A549 (cell line): Measurements from ENCODE around the gene AFDN. TPM values are rescaled to one million over a fixed set of nuclear protein-coding genes. Genes with fewer than 3 reads are reported as not detected.

Experiments
- ATAC-seq, 2 experiments: fragments of 200-7000 bp in 1 of 2; fragments of >200 bp in 1 of 2; cut with Nextera tagmentation in 1 of 2; cut with Tn5 transposase in 1 of 2; 3 replicates each; pipeline versions ENCODE4 v1.8.0 to v1.9.1; 2018 to 2020; ENCODE audit warnings: mild to moderate bottlenecking in 1 of 2, moderate library complexity in 1 of 2
- CTCF ChIA-PET: fragments of 300-600 bp; sonication (Branson Sonifier 250); formaldehyde crosslinking; extraction: SDS; loops from one replicate; lab custom pipeline; 2021; ENCODE audit warnings: antibody characterized with exemption, inconsistent platforms; lab: Yijun Ruan, JAX
- POLR2A ChIA-PET: fragments of 350-600 bp; formaldehyde crosslinking; extraction: SDS; loops from one replicate; lab custom pipeline; 2021; ENCODE audit warnings: antibody characterized with exemption, inconsistent platforms; lab: Yijun Ruan, JAX
- DNase-seq, 2 experiments: peaks; one replicate each; pipeline versions ENCODE4 v3.0.0 to v3.0.0-alpha.2; 2011 to 2016; ENCODE audit warnings: low read depth in 1 of 2, low spot score in 1 of 2
- FAIRE-seq: peaks from 2 replicates; lab custom pipeline; 2011; peaks lifted over from hg19 to GRCh38; lab: Jason Lieb, UNC
- H3K27ac ChIP-seq, 2 experiments: fragments of >200 bp; sonication (Bioruptor Twin); formaldehyde crosslinking; 3 replicates each; pipeline ENCODE4 v1.5.1; 2016 to 2017
- H3K4me1 ChIP-seq: fragments of >200 bp; sonication (Bioruptor Twin); formaldehyde crosslinking; 3 replicates; pipeline ENCODE4 v1.6.1; 2016
- H3K4me2 ChIP-seq: fragments of >200 bp; sonication (Bioruptor Twin); formaldehyde crosslinking; 3 replicates; pipeline ENCODE4 v1.6.1; 2016
- H3K4me3 ChIP-seq: fragments of >200 bp; sonication (Bioruptor Twin); formaldehyde crosslinking; 3 replicates; pipeline ENCODE4 v1.5.1; 2016
- H3K9me3 ChIP-seq: fragments of >200 bp; sonication (Bioruptor Twin); formaldehyde crosslinking; 3 replicates; pipeline ENCODE4 v1.6.1; 2016
- CHD4 ChIP-seq: fragments of 200-600 bp; sonication (generic); IDR thresholded peaks from 2 replicates; pipeline ENCODE4 v1.6.1; 2016; ENCODE audit warnings: antibody characterized with exemption, mild to moderate bottlenecking, borderline replicate concordance
- EP300 ChIP-seq, 2 experiments: fragments of >200 bp; sonication (Bioruptor Twin); formaldehyde crosslinking; IDR thresholded peaks; 2 replicates in 1 of 2; 3 replicates in 1 of 2; pipeline ENCODE4 v1.6.1; 2016 to 2017
- ESRRA ChIP-seq: fragments of 150-350 bp; IDR thresholded peaks from 2 replicates; pipeline ENCODE4 v1.6.1; 2014; ENCODE audit warnings: mild to moderate bottlenecking, low read length, borderline replicate concordance
- FOSL2 ChIP-seq, 2 experiments: fragments of 450-650 bp in 1 of 2; fragments of >200 bp in 1 of 2; sonication (Bioruptor Twin) in 1 of 2; formaldehyde crosslinking; IDR thresholded peaks; 2 replicates each; pipeline versions ENCODE4 v1.5.0 to v1.6.1; 2016 to 2020; ENCODE audit warnings: mild to moderate bottlenecking in 1 of 2, moderate library complexity in 1 of 2
- HOXB13 ChIP-seq: fragments of 250-450 bp; sonication (Bioruptor Pico); IDR thresholded peaks from 2 replicates; pipeline ENCODE4 v1.5.0; 2020; ENCODE audit warnings: low read depth, mild to moderate bottlenecking, moderate library complexity
- KDM5A ChIP-seq: fragments of 200-600 bp; sonication (generic); IDR thresholded peaks from 2 replicates; pipeline ENCODE4 v1.6.1; 2016; ENCODE audit warnings: antibody characterized with exemption, mild to moderate bottlenecking
- MYC ChIP-seq: IDR thresholded peaks from 2 replicates; pipeline ENCODE4 v1.6.1; 2012; ENCODE audit warnings: mild to moderate bottlenecking, inconsistent platforms, low read length, improper control_type of control experiment, borderline replicate concordance
- NFE2L2 ChIP-seq: fragments of 150-350 bp; conservative IDR thresholded peaks from 2 replicates; pipeline ENCODE4 v1.6.1; 2014; ENCODE audit warnings: low read length
- PBX3 ChIP-seq: IDR thresholded peaks from 2 replicates; pipeline ENCODE4 v1.6.1; 2012
- RAD21 ChIP-seq, 2 experiments: fragments of >200 bp in 1 of 2; sonication (Bioruptor Twin) in 1 of 2; formaldehyde crosslinking in 1 of 2; IDR thresholded peaks in 1 of 2; conservative IDR thresholded peaks in 1 of 2; 2 replicates in 1 of 2; 3 replicates in 1 of 2; pipeline ENCODE4 v1.6.1; 2012 to 2018; ENCODE audit warnings: inconsistent platforms in 1 of 2
- RARB ChIP-seq: fragments of 250-450 bp; sonication (Bioruptor Pico); IDR thresholded peaks from 2 replicates; pipeline ENCODE4 v1.8.0; 2021; ENCODE audit warnings: mild to moderate bottlenecking, moderate library complexity
- RCOR1 ChIP-seq: fragments of 150-350 bp; IDR thresholded peaks from 2 replicates; pipeline ENCODE4 v1.6.1; 2014; ENCODE audit warnings: antibody characterized with exemption, low read length, low read depth
- RFX5 ChIP-seq: fragments of 450-650 bp; IDR thresholded peaks from 2 replicates; pipeline ENCODE4 v1.7.1; 2014; ENCODE audit warnings: antibody characterized with exemption, mild to moderate bottlenecking, moderate library complexity
- RNF2 ChIP-seq: fragments of 200-600 bp; sonication (generic); IDR thresholded peaks from 2 replicates; pipeline ENCODE4 v1.6.1; 2016; ENCODE audit warnings: low read depth, mild to moderate bottlenecking, antibody characterized with exemption, moderate library complexity, borderline replicate concordance
- SREBF2 ChIP-seq: fragments of 450-650 bp; IDR thresholded peaks from 2 replicates; pipeline ENCODE4 v1.6.1; 2014; ENCODE audit warnings: mild to moderate bottlenecking, moderate library complexity
- WGBS: methylation state at CpG from one replicate; pipeline ENCODE4 v1.1.6; 2017; ENCODE audit errors: missing lambda C conversion rate; 5-methylcytosine and 5-hydroxymethylcytosine counted together
- polyA plus RNA-seq, 4 experiments: library from polyadenylated mRNA; depleted of rRNA in 3 of 4; stranded (reverse); fragments of >200 nt; fragmentation: RNase III in 1 of 4; extraction: RNeasy Plus Mini Kit Qiagen cat#74134 plus additional on column Dnase treatment in 1 of 4; gene quantifications; 2 replicates in 3 of 4; 3 replicates in 1 of 4; pipeline ENCODE4 v1.2.3, GENCODE V29; 2011 to 2017
- TF ChIP-seq, protein P1 (sequence below): fragments of >200 bp; sonication (Bioruptor Twin); formaldehyde crosslinking; IDR thresholded peaks from 3 replicates; pipeline ENCODE4 v1.5.1; 2016
- TF ChIP-seq, protein P2 (sequence below): fragments of >200 bp; sonication (Bioruptor Twin); formaldehyde crosslinking; IDR thresholded peaks from 2 replicates; pipeline ENCODE4 v1.6.1; 2016
- TF ChIP-seq, protein P3 (sequence below): fragments of 150-350 bp; IDR thresholded peaks from 2 replicates; pipeline ENCODE4 v1.6.1; 2014; ENCODE audit warnings: low read depth, mild to moderate bottlenecking, low read length
- TF ChIP-seq, protein P4 (sequence below): fragments of 250-450 bp; sonication (Bioruptor Pico); IDR thresholded peaks from 2 replicates; pipeline ENCODE4 v1.5.0; 2021; ENCODE audit warnings: mild to moderate bottlenecking, moderate library complexity, borderline replicate concordance

The AFDN gene
- polyA plus RNA-seq, 2 of the 4 experiments (the other 2 are of a cell fraction): 17.5 to 40.8 TPM

DNA sequence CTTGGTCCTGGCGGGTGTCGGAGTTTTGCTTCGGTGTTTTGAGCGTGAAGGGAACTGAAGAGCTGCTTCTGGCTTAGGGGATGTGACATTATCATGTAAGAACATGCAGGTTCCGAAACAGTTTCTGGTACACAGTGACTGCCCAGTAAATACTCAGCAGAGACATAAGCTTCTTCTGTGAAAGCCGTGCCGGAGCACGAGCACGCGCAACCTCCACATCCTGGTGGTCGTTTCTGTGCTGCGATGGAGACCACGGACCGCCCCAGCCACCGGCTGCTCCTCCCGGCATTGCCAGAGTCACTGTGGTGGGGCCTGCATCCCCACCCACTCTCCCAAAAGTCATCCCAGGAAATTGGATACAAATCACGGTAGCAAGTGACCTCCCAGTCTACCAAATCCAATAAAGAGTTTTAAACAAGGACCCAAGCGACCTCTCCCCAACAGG, 189.5 kb downstream of the AFDN start:
- ChIA-PET CTCF (no interaction called here), POLR2A (no interaction called here)
- FAIRE-seq: no peak
- 87% methylated on average over 18 of the region's 18 CpGs for WGBS
- no peak overlapping the region for H3K4me2 ChIP-seq
- DNase-seq: no peak
- no peak overlapping the region for H3K27ac ChIP-seq
- H3K9me3 ChIP-seq: peaks cover 16% of the 10 kb centered on the region
- TF ChIP-seq RFX5: no peak
- no peak for TF ChIP-seq ESRRA
- no peak for TF ChIP-seq RARB (CRISPR knock-in tag)
- no peak for TF ChIP-seq SREBF2
- TF ChIP-seq EP300 (IDR thresholded peaks at IDR 0.05): no peak
- TF ChIP-seq, protein P1, sequence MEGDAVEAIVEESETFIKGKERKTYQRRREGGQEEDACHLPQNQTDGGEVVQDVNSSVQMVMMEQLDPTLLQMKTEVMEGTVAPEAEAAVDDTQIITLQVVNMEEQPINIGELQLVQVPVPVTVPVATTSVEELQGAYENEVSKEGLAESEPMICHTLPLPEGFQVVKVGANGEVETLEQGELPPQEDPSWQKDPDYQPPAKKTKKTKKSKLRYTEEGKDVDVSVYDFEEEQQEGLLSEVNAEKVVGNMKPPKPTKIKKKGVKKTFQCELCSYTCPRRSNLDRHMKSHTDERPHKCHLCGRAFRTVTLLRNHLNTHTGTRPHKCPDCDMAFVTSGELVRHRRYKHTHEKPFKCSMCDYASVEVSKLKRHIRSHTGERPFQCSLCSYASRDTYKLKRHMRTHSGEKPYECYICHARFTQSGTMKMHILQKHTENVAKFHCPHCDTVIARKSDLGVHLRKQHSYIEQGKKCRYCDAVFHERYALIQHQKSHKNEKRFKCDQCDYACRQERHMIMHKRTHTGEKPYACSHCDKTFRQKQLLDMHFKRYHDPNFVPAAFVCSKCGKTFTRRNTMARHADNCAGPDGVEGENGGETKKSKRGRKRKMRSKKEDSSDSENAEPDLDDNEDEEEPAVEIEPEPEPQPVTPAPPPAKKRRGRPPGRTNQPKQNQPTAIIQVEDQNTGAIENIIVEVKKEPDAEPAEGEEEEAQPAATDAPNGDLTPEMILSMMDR: no peak
- TF ChIP-seq, protein P2, sequence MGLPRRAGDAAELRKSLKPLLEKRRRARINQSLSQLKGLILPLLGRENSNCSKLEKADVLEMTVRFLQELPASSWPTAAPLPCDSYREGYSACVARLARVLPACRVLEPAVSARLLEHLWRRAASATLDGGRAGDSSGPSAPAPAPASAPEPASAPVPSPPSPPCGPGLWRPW: no peak
- TF ChIP-seq PBX3: no peak
- no peak for TF ChIP-seq RNF2
- TF ChIP-seq, protein P3, sequence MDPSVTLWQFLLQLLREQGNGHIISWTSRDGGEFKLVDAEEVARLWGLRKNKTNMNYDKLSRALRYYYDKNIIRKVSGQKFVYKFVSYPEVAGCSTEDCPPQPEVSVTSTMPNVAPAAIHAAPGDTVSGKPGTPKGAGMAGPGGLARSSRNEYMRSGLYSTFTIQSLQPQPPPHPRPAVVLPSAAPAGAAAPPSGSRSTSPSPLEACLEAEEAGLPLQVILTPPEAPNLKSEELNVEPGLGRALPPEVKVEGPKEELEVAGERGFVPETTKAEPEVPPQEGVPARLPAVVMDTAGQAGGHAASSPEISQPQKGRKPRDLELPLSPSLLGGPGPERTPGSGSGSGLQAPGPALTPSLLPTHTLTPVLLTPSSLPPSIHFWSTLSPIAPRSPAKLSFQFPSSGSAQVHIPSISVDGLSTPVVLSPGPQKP: no peak
- TF ChIP-seq, protein P4, sequence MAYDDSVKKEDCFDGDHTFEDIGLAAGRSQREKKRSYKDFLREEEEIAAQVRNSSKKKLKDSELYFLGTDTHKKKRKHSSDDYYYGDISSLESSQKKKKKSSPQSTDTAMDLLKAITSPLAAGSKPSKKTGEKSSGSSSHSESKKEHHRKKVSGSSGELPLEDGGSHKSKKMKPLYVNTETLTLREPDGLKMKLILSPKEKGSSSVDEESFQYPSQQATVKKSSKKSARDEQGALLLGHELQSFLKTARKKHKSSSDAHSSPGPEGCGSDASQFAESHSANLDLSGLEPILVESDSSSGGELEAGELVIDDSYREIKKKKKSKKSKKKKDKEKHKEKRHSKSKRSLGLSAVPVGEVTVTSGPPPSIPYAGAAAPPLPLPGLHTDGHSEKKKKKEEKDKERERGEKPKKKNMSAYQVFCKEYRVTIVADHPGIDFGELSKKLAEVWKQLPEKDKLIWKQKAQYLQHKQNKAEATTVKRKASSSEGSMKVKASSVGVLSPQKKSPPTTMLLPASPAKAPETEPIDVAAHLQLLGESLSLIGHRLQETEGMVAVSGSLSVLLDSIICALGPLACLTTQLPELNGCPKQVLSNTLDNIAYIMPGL: no peak
- no peak for TF ChIP-seq KDM5A
- no peak for TF ChIP-seq HOXB13 (CRISPR knock-in tag)
- no peak for TF ChIP-seq NFE2L2
- TF ChIP-seq RAD21 (conservative IDR thresholded peaks at IDR 0.05 in 1 of 2, IDR thresholded peaks at IDR 0.05 in 1 of 2): no peak
- ATAC-seq: no peak
- H3K4me3 ChIP-seq: no peak overlapping the region
- no peaks in the 10 kb centered on the region for H3K4me1 ChIP-seq

DNA sequence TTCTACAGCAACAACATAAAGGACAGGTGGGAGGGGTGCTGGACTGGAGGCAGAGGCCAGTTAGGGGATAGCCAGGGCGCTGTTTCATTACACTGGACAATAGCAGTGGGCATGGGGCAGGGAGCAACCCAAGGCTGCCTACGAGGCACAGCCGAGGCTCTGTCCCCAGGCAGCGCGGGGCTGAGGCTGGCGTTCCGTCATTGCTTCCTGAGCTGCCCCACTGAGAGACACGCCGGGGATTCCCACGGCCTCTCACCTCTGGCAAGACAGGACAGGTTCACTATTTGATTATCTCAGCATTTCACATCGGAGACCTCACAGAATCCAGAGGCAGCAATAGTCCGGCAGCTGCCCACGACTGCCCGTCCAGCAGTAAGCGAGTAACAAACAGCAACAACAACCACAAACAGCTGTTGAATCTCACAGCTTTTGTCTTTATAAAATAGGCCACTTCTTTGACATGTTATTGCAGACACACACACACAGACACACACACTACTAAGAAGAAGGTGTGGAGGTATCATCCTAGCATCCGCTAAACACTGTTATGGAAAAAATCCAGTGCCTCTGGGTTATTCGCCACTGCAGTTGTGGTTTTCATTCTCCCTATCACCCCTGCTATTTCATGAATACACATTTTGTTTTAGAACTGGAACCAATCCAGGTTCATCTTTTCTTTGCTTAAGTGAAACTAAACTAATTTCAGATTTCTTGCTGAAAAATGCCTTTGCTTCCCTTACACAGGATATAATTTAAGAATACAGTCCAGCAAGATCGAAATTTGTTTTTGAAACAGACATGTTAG, 190.2 kb downstream of the AFDN start:
- 81% methylated on average over 11 of the region's 18 CpGs for WGBS
- no peaks in the 10 kb centered on the region for H3K4me1 ChIP-seq
- DNase-seq: no peak
- H3K4me2 ChIP-seq: no peak overlapping the region
- H3K4me3 ChIP-seq: no peak overlapping the region
- CTCF ChIA-PET: no interaction called here
- H3K27ac ChIP-seq: no peak overlapping the region
- peaks cover 11% of the 10 kb centered on the region for H3K9me3 ChIP-seq
- ATAC-seq: no peak
- no peak for TF ChIP-seq FOSL2 (IDR thresholded peaks at IDR 0.05)
- TF ChIP-seq FOSL2 (CRISPR knock-in tag; IDR thresholded peaks at IDR 0.05): no peak
- no peak for TF ChIP-seq RCOR1
- TF ChIP-seq, protein P3: no peak
- TF ChIP-seq MYC: no peak
- no peak for TF ChIP-seq CHD4
- TF ChIP-seq, all 56 proteins: peak for 0
- no peak for FAIRE-seq
- POLR2A ChIA-PET: no interaction called here
